Activated naive CD8-positive, alpha-beta T cell treated with anti-CD3 and anti-CD28 coated beads, Interleukin-2, amount 50 U/mL, for 16 hours (primary cell): ENCODE results near the gene PIK3R5.

Experiments used
- DNase-seq: peaks from one replicate; pipeline ENCODE4 v3.0.0-alpha.2; 2020; ENCODE audit warnings: low read depth, low spot score

PIK3R5 gene

DNA sequence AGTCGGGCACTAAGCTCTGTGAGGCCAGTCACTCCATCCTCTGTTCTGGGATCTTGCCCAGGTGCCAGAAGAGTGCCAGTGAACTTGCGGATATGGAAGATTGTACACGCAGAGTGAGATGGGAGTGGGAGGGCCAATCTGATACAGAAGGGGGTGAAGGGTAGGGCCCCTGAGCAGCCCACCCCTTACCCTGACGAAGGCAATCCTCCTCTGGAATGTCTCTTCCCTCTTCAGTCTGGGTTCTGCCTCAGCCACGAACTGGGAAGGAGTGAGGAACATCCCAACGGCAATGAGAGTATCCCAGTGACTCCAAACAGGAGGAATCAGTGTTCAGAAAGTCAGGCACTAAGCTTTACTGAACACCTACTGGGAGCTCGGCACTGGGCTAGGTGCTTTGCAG, 86.1 kb downstream of the PIK3R5 start:
- DNase-seq, result no peak

DNA sequence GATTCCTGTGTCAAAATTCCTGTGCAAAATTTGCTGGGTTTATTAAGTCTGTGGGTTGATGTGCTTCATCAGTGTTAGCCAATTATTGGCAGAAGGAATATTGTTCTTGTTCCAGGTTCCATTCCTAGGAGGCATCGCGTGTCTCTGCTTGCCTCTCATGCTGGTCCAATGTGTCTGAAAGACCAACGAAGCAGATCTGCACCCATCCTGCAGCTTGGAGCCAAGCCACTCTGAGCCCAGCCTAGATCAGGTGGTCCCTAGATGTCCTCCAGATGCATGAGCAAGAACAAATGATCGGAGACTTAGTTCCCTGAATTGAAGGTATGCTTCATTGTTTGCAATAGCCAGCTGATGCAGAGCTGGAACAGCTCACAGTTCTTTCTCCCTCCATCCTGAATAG, 87.5 kb downstream of the PIK3R5 start:
- no peak for DNase-seq

DNA sequence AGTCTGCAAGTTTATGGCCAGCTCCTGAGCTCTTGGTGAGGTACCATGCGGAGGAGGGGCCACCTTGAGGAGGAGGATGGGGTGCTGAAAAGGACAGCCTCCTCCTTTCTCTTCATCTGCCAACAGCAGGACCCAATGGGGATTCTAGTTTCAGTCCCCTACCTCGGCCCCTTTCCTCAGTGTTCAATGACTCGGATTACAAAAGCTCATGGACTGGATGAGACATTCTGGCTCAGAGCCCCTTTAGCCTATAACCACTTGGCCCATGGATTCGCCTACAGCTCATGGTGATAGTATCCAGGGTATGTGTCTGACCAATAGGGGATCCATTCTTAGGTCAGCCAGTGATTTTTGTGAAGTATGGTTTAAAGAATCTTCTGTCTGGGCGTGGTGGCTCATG, 89.5 kb downstream of the PIK3R5 start:
- no peak for DNase-seq

DNA sequence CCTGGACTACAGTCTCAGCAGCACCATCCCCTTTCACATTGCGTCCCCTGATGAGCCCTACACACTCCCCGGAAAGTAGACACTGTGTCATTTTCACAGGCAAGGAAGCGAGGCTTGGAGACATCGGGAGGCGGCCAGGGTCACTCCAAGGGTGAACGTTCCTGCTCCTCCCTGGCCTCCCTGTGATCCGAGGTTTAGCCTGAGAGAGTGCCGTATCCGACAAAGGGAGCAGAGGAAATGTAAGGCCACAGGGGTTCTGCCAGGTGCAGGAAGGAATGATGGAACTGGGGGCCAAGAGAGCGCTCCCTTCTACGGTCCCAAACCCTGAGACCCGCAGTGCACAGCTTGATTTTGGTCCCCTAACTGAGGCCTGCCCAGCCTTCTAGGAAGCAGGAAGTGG, 90.1 kb downstream of the PIK3R5 start:
- no peak for DNase-seq

DNA sequence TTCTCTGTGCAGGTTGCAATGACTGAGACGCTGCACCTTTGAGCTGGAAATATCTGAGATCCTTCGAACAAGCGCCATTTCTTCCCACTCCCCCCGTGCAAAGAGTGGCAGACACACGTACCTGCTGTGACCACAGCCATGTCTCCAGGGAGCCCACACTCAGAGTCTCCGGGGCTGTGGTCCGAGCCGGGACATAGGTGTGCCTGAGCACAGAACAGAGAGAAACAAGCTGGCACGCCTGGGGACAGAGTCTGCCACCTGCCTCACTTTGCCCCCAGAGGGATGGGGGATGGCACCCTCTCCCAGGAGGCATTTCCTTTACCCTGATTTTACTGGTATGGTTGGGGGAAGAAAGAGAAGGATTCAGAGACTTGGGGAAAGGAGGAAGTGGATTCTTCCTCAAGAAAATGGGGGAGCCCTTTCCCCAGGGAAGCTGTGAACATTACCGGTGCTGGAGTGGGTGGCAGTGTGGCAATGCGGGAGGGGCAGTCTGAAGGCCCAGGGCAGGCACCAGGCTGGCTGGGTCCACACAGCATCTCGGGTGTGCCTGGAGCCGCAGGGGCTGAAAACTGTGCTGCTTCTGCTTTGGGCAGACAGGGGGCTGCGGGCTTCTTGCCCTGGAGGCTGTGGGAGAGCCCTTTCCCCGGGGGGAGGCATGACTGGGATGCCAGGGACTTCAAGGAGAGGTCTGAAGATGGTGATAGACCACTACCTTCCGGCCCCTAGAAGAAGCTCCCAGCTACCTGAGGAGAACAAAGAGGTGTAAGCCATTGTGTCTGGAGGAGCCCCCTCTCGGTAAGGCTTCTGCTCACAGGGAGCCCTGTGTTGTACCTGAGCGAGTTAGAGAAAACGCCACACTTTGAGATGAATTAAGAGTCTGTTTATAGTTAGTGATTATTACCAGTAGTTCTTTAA, 91.4 kb downstream of the PIK3R5 start:
- DNase-seq, result no peak

DNA sequence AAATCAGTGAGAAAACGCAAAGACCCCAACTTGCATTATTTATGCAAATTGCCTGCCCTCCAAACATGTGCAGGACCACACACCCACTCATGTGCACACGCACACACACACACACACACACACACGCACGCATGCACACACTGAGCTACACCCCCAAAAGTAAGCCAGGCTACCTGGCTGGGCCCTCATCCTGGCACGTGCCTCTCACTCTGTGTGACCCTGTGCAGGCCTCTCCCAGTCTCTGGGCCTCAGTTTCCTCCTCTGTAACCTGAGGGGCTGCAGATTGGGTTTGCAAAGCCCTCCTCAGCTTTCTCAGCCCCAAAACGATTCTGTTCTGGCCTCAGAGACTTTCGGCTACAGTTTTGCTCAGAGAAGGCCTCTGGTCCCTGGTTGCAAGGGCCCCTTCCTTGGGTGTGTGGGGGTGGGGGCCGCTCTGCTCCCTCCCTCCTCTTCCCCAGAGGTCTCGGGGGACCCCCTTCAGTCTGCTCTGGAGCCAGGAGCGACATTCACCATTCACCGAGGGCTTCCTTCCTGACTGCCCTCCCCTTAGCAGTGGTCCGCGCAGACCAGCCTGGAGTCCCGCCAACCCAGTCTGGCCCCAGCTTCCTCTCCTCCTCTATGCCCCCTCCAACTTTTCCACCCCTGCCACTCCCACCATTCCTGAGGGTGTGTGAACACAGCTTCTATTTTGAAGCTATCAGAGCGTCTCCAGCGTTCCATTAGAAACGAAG, 92.6 kb downstream of the PIK3R5 start:
- DNase-seq, result no peak

DNA sequence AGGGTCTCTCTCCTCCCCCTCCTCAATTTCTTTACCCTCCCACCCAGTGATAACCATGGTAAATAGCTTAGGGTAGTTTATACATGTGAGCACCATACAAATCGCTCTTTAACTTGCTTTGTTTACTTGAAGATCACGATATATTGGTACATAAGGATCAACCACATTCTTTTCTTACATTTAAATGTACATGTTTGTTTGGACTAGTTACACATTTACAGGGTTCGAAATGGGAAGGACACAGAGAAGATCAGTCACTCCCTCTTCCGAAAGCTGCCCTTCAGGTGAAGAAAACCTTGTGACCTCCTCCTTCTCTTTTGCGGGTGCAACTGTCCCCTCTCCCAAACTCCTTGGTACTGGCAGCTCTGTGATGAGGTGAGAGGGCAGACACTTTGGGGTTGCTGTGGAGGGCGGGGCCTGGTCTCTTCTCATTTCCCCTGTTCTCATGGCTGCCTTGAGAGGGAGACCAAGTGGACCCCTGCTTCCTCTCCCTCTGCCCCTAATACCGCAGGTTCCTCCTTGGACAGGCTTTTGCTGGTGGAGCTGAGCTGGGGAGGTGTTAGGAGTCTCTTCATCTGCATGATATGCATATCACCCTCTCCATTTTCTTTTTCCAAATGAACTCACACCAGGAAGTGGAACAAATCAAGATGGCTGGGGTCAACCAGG, 93.3 kb downstream of the PIK3R5 start:
- no peak for DNase-seq

DNA sequence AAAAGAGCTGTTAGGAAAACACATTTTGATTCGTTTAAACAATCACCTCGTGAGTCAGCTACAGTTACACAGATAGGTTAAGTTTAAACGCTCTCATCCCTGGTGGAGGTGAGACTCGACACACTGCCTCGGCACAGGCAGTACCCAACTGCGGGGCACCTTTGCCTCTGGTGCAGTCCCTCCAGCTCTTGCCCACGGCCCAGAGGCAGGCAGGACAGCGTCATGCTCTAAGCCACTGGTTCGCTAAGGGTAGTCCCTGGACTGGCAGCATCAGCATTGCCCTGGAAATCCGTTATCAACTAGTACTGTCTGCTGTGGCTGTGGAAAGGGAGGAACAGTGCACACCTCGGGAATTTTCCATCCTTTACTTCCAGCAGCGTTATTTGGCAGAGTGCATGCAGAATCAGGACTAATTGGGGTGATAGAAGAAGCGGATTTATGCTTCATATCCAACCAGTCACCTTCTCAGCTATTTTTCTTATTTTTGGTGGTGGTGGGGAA, 94.4 kb downstream of the PIK3R5 start:
- DNase-seq, result no peak

DNA sequence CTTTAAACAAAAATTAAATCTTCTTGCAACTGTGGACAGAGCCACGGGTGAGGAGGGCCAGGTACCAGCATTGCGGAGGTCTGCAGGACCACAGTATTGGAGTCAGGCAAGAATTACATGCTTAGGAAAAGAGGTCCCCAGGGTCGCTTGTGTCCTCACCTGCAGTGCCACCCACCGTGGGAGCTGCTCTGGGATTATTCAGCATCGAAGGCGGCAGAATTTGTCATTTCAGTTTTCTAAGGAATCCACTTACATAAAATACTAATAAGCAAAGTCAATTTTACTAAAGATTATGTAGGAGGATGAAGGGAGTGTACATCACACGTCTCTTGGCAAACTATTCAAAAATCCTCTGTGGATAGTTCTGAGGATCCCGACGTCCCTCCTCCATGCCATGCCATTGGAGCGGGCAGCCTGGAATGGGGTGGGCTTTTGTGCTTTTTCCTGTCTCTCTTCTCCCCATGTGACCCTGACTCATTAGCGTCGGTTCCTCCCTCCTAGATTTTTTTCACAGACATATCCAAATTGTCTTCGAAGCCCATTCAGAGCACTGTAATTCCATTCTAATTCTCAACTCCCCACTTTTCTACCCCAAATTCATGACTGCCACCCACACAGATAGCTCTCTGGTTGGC, 95.0 kb downstream of the PIK3R5 start:
- DNase-seq, result no peak

DNA sequence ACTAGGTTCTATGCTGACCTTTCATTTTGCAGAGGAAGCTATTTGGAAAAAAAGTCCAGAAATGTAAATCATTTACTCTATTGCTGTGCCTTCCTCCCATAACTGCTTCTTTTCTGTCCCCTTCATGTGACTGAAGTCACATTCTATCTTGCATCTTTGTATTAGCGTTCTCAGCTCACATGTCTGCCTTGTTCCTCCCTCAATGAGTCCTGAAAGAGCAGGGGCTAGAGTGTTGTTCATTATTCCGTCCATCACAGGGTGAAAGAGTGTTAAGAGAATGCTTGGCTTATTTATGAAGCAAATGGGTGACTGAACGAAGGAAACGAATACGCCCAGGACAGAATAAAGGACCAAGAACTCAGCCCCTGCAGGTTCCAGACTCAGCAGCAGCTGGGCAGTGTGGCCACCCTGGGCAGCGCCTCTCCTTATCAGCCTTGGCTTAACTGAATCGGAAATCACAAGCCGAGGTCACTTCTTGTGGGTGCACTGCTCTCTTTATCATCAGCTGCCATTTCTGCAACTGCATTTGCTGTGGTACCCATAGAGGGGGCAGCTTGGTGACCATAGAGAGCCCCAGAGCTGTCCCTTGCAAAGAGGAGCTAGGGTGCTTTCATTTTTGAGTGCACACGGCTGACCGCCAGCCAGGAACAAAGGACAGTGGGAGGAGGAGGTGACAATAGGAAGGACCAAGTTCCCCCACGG, 96.2 kb downstream of the PIK3R5 start:
- DNase-seq, result no peak

DNA sequence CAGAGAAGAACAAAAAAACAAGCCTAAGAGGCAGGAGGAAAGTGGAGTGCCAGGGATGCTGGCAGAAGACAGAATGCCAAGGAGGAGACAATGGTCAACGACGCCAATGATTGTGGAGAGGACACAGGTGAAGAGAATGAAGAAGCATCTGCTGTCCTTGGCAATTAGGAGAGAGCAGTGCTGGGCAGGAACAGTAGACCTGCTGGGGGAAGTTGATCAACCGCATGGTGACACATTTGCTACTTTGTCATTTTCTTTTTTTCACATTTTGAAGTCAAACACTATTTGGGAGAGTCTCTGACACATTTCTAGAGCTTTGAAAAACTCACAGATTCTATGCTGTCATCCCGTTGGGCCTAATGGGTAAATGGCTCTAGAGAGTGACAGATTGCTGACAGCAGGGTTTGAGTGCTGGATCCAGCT, 97.0 kb downstream of the PIK3R5 start:
- no peak for DNase-seq

DNA sequence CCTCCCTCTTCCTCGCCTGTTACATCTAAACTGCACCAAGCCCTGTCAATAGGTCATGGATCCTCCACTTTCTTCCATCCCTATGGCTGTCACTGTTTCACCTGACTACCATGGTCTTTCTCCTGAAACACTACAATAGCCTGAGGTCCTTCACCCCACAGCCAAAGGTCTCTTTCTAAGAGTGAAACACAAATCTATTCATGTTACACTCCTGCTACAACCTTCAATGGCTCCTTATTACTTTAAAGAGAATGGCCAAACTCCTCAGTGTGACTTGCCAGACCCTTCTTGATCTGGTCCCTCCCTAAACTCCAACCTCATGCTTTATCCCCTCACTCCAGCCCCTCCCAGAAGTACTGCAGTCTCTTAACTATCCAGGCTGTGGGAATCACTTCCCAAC, 97.4 kb downstream of the PIK3R5 start:
- no peak for DNase-seq

DNA sequence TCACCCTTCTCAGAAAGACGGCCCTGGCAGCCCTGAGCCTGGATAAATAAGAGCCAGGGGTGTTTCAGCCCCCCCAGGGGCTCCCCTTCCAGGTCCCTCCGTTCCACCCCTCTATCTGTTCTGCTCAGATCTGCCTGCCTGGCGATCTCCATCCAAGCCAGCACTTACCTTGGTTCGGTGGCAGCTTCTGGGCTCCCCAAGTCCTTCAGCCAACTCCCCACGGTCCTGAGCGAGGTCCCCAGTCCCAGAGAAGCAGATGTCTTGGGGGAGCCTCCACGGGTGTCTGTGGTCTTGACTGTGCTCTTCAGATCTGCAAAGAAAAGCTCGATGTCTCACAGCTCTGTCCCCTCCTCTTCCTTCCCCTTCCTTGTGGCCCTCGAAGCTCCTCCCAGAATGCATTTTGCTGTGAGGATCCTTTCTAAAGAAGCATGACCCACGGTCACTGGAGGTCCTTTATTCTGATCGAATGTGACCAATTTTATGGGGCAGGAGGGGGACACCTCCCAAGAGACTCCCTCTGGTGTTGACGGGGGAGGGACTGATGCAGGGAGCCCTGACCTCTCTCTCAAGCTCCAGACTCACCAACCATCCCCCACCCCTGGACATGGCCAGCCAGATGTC, 98.0 kb downstream of the PIK3R5 start, which contains the start of gene PIK3R6:
Gene PIK3R6 (minus strand): TSS at position 314 of the 621 bp plus-strand sequence. CDS start 17,880 bp downstream, outside the sequence.
- no peak for DNase-seq

DNA sequence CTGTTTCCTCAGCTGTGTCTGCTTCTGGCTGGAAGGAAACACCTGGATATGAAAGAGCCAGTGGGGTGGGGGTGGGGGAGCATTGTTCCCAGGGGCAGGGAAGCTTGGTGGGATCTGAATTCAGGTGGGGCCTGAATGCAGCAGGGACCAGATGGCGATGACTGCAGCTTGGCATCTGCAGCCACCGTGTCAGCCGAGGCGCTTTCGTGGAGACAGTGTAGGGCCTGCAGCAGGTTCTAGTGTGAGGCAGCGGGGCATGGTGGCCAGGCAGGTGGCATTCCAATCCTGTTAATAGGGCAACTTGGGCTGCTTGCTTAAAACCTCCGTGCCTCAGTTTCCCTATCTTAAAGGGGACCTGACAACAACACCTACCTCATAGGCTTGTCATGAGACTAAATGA, 99.7 kb downstream of the PIK3R5 start:
- DNase-seq, result no peak

DNA sequence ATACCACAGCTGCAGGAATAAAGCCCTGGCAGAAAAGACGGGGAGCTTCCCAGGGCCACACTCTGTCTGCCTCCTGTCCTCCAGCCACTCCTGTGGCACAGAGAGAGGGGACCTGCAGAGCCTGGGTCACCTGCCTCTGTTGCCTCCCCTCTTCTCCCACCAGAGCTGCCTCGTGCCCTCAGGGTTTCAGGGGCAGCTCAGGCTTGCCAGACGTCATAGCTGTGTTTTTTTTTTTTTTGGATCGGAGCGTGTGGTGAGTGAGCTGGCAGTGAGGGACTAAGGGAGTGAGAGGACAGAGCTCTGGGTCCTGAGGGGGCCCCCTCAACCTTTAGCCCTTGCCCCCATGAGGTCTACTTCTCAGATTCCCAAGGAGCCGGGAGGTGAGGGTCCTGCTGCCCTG, 100.1 kb downstream of the PIK3R5 start:
- DNase-seq, result no peak

DNA sequence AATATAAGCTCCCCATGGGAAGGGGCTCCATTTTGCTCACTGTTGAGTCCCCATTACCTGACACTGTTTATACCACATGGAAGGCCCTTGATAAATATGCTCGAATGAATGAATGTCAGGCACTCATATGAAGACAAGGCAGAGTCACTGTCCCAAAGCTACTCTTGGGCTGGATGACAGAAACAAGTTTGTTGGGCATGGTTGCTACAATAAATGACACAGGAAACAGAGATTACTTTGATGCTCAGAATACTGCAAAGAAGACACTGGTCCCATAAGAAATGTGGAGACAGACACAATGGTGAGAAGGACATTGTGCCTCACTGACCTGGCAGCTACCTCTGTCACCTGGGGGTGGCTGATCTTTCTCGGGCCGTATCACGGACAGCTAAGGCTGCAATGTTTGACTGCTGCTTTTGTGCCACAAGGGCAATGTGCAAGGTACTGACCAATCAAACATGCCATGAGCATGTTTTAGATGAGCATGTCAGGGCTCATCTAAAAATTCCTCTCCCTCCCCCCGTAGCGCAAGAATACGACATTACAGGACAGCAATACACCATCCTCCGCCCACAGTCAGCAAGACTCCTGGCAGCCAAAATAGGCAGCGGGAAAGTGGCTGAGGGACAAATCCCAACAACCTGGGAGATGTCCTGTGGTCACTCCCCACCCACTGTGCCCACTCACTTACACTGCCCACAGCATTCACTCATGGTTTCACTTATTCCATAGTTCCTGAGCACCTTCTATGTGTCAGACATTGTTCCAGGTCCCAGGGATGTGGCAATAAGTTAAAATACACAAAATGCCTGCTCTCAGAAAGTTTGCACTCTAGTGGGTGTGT, 103.1 kb downstream of the PIK3R5 start:
- DNase-seq, result no peak

DNA sequence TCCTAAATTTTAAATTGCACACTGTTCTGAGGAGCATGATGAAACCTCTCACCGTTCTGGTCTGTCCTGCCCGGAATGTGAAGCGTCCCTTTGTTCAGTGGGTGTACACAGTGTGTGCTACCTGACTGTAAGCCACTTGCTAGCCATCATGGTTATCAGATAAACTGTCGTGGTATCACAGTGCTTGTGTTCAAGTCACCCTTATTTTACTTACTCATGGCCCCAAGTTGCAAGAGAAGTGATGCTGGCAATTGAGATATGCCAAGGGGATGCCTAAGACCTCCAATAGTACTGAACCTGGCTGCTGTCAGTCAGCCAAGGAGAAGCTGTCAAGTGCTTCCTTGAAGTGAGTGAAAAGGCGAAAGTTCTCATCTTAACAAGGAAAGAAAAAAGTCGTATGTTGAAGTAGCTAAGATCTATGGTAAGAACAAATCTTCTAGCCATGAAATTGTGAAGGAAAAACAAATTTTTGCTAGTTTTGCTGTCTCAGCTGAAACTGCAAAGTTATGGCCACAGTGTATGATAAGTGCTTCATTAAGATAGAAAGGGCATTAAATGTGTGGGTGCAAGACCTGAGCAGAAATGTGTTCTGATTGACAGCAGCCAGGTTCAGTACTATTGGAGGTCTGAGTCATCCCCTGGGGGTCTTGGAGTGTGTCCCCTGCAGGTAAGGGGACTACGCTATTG, 103.9 kb downstream of the PIK3R5 start:
- no peak for DNase-seq

DNA sequence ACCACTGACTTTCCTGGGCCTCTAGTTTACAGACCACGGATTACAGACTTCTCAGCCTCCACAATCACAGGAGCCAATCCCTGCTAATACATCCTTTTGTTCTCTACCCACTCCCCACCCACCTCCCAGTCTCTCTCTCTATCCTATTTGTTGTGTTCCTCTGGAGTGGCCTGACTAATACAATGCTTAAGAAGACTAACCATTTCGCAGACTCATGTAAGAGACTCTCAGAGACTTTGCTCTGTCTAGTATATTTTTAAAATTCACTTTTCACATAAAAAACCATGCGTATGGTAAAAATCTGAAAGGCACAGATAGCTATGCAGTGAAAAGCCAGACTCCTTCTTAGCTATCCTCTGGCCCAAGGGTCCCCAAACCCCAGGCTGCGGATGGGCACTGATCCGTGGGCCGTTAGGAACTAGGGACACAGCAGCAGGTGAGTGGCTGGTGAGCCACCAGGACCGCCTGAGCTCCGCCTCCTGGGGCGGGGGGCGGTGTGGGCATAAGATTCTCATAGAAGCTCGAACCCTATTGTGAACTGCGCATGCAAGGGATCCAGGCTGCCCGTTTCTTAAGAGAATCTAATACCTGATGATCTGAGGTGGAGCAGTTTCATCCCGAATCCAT, 105.6 kb downstream of the PIK3R5 start:
- no peak for DNase-seq
